NCI-H1930 (cell line): ENCODE measurements around the gene LRGUK.
A peak's percentile ranks its signal among the peaks of the same experiment; 100 is the strongest.
"Not testable (repeated sequence)": the region's sequence is repeated elsewhere in the genome, so short reads cannot be mapped to it uniquely, and the experiment has no call there.

ENCODE experiments used
- DNase-seq, 2 experiments: peaks; one replicate each; lab custom pipeline; 2025; lab: John Stamatoyannopoulos, UW

LRGUK gene

DNA sequence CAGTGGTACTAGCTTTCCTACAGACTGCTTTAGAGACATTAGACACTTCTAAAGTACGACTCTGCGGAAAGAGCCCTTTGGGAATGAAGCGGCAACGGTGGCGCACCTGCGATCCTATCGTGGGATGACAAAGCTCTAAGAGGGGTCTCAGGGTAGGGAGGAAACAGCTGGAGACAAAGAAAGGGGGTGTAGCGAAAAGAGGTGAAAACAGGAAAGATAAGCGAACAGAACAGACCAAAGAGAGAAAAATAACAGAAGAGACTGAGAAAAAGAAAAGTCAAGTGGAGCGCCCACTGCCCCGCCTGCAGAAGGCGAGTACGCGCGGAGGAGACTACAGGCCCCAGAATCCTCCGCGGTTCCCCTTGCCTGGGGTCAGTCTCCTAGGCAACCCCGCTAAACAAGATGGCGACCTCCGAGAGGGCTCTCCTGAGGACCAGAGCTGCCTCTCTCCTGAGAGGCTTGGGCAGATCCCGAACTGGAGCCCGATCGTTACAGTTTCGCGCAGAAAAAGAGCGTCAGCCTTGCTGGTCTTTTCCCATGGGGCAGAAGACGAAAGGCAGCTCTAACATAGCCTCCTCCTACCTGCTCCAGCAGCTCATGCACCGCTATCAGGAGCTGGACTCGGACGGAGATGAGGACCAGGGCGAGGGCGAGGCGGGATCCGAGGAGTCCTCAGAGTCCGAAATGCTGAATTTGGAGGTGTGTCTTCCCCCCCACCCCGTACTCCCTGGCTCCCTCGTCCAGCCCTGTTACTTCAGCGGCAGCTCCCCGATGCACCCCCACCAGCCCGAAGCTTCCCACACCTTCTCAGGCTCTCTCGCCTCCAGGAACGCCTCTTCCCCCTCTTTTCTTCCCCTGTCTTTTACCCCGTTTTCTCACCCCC lies at the start of gene LRGUK:
Gene LRGUK, plus strand, starts transcription at position 375 of the 883 bp plus-strand sequence. Its CDS starts 28 bp downstream, at position 403.
- peak; percentile 84 to 85 for DNase-seq

- DNase-seq = not testable (repeated sequence)
Measured at GRCh38 chr7:134077560-134077959, 49.6 kb upstream of the LRGUK start.

GRCh38 chr7:134078991-134079390 lies 48.1 kb upstream of the LRGUK start:
- DNase-seq = no peak

GRCh38 chr7:134081695-134082094 lies 45.4 kb upstream of the LRGUK start:
- no peak for DNase-seq

DNA sequence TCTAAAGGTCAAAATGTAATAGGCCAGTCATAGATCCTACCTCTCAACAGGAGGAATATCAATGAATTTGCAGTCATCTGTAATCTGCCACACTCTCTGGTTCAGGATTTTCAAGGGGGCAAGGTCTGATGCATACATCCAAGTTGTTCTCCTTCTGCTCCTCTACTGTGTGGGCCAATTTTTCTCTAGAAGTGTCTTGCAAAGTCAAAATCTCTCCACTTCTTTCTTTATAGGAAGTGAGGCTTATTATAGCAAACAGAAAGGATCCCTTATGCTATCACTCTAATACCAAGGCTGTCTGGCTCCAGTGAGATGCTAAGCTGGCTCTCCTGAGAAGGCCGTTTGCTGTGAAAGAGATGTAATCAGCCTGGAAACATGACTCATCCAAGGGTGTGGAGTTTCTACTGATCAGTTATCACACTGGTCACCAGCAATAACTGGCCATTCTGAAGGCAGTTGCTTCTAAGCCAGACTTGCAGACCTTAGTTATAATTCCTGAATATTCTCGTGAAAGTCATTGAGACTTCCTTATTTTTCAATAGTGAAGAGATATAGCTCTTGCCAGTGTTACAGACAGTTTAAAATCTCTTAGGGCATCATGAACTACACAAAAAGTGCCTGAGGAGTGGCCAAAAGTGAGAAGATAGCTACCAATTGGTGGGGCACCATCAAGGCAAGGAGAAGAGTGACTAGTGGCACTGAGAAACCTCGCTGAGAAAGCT lies 43.2 kb upstream of the LRGUK start:
- DNase-seq = no peak

DNA sequence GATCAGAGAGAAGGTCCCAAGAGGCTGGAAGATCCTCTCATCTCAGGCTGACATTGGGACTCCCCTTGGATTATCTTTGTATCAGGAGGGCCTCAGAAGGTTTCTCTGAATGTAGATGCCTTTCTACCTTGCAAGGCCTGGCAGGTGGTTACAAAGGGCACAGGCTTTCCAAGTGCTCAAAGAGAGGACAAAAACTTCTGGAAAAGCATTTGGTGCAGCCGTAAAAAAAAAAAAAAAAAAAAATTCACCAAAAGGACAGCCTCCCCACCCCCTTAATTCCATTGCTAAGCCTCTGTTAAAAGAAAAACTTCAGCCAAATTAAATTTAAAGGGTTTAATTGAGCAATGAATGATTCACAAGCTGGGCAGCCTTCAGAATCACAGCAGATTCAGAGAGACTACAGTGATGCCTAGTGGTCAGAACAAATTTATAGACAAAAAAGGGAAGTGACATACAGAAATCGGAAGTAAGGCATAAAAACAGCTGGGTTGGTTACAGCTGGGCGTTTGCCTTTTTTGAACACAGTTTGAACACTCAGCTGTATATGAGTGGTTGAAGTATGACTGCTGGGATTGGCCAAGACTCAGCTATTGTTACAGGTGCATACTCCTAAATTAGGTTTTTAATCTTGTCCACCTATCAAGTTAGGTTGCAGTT lies 42.5 kb upstream of the LRGUK start:
- no peak for DNase-seq

- no peak for DNase-seq
Measured at GRCh38 chr7:134085311-134085710, 41.8 kb upstream of the LRGUK start.

DNA sequence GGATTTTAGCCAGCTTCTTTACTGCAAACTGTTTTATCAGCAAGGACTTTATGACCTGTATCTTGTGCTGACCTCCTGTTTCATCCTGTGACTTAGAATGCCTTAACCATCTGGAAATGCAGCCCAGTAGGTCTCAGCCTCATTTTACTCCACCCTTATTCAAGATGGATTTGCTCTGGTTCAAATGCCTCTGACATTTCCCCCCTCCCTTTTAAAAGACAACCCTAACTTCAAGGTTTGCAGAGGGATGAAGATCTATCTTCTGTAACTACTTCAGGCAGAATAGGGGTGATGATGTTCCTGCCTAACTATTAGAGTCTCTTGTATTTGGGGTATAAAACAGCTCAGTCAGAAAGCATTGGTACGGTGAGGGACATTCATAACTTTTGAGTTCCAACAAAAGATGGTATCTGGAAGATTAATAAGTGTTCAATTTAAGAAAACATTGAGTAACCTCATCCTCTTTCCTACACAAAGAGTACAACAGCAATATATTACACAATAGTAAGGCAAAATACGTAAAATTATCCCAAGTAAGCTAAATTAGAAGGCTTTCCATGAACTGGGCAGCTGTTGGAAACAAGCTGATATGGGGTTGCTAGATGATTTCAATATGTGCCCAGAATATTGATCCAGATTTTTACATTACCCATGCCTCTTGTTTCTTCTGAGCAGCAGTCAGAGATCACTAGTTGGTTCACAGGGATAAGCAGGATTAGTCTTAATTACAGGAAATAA lies 40.0 kb upstream of the LRGUK start:
- no peak for DNase-seq

- DNase-seq = no peak
Measured at GRCh38 chr7:134088199-134088598, 38.9 kb upstream of the LRGUK start.

DNA sequence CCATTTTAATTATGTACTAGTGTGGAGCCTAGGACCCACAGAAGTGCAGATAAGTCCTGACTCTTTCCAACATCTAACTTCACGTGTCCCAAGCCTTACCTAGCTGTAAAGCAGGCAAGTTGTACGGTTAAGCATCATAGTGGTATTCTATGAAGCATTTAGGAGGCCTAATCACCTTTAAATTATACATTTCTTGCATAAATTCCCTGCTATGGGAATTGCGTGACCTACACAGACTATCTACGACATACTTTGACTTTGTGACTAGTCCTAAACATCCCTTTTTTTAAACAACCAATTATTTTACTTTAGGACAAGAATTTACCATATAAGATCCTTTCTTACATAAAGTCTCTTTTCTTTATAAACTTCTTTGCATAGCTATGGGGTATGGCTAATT lies 37.7 kb upstream of the LRGUK start:
- no peak for DNase-seq

- no peak for DNase-seq
Measured at GRCh38 chr7:134098072-134098471, 29.1 kb upstream of the LRGUK start.

DNA sequence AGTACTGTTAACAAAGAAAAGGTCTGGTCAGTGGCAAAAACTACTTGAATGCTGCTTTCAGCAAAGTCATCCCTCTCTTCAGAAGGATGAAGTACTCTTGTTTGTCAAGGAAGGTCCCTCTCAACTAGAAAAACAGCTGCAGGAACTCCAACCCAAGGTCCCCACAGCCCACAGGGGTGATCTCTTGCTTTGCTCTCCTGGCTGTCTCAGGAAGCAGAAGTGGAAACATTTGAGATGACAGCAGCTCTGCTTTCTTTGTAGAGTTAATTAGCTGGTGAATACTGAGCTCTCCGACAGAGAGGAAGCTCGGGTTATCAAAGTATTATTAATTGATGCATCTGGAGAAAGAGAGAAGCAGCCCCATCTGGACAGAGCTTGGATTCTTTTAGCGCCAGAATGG lies 25.4 kb upstream of the LRGUK start:
- no peak for DNase-seq

GRCh38 chr7:134104166-134104565 lies 23.0 kb upstream of the LRGUK start:
- DNase-seq = no peak

DNA sequence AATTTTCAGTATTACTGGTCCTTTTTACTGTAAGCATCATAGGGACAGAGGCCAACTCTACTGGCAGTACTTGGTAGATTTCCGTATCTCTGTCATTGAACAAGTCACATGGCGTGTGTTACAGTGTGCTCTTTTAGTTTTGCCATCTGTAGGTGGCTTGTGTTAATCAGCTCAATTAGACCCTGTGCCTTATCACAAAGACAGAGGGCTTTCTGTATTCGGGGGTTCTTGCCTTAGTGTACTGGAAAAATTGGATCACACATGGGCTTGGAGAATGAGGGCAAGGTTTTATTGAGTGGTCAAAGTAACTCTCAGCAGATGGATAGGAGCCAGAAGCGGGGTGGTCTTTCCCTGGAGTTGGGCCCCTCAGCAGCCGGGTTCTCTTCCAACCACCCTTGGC lies 21.3 kb upstream of the LRGUK start:
- no peak for DNase-seq

DNA sequence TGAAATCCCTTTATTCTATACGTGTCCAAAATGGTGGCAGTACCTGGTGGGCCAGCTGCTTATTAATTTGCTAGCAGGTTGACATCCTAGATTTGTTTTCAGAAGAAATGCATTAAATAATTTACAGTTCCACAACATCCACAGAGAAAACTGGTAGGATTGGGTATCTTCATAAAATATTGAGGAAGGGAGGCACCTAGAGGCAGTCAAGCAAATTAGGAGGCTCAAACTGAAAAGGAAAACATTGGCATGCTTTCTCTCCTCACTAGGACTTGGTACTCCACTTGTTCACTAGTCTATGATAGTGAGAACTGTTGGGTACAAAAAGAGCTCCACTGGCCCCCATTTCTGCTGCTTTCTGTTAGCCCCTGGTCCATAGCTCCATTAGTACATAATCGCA lies 18.3 kb upstream of the LRGUK start:
- DNase-seq = no peak

DNA sequence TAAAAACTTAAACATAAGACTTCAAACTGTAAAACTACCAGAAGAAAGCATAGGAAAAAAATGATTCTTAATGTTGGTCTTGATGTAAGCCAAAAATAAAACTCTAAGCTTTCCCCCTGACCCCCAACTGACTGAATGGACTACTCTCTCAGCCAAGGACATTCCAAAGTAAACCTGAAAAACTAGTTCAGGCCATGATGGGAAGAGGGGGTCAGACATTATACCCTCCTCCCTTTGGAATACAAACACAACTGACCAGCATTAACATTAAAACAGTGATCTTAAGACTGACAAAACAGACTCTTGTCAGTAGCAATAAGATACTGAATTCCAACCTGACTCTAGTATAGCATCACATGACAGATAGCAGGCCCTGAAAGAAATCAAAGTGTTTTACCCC lies 13.5 kb upstream of the LRGUK start:
- DNase-seq = no peak

GRCh38 chr7:134114992-134115391 lies 12.1 kb upstream of the LRGUK start:
- DNase-seq = no peak

- no peak for DNase-seq
Measured at GRCh38 chr7:134120405-134120804, 6.7 kb upstream of the LRGUK start.

DNA sequence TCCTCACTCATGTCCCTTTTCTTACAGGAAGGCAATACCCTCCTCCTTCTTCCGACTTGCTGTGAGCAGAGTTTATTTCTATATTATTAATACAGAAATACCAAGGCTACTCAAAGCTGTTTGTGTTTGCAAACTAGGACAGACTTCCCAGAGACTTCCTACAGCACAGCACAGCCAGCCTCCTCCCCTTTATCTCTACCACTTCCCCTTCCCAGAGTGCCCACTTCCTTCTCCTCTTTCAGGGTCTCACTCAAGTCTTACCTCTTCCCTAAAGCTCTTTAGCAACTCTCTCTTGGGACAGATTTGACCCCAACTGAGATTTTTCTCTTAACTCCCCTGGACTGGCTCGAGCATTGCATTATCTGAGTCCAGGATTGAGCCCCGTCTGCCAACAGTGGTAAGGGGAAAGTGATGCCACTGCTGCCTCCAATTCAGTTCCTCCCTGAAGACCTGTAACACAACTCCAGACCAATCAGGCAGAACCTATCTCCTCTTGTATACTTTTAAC lies 5.5 kb upstream of the LRGUK start:
- no peak for DNase-seq

- DNase-seq = no peak
Measured at GRCh38 chr7:134122980-134123379, 4.2 kb upstream of the LRGUK start.

- DNase-seq = no peak
Measured at GRCh38 chr7:134126146-134126545, 994 bp upstream of the LRGUK start.

DNA sequence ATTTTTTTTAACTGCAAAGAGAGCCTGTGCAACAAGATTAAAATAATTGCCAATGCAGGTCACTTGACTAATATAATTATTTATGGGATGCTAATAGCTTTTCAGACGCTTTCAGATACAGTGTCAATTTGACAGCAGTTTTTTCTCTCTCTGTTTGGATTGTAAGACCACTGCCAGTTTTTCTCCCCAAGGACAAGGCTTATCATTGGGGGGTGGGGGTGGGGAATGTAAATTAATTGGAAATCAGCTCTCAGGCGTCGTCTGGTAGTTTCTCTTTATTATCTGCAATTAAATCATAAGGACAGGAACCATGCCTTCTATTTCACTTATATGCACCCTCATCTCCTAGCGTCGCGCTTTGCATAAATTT lies 559 bp upstream of the LRGUK start:
- no peak for DNase-seq
